ENCODE results near the gene BMPR2.

- TF ChIP-seq CTCF (IDR thresholded peaks at IDR 0.05; ENCODE audit: low read depth, low read length, poor library complexity, severe bottlenecking) (no peak), EZH2phosphoT487 (IDR thresholded peaks at IDR 0.05; ENCODE audit: borderline replicate concordance, low read length) (no peak)
Measured at GRCh38 chr2:202434472-202434871, 58.3 kb downstream of the BMPR2 start.

All from DOHH2 (cell line).